GM21390 (cell line): ENCODE measurements around the gene AKAP8L.
"Not testable (repeated sequence)": the region's sequence is repeated elsewhere in the genome, so short reads cannot be mapped to it uniquely, and the experiment has no call there.

Experiments
- ATAC-seq: cut with Tn5 transposase; IDR thresholded peaks from one replicate; pipeline ENCODE4 v1.9.1; 2021; ENCODE audit not compliant: unreplicated experiment

The AKAP8L gene

GRCh38 chr19:15354566-15355296, 64.1 kb downstream of the AKAP8L start:
- no peak for ATAC-seq

GRCh38 chr19:15353908-15354307, 64.9 kb downstream of the AKAP8L start:
- ATAC-seq = no peak

GRCh38 chr19:15352535-15352934, 66.3 kb downstream of the AKAP8L start:
- not testable (repeated sequence) for ATAC-seq

- ATAC-seq = not testable (repeated sequence)
Measured at GRCh38 chr19:15341328-15341727, 77.5 kb downstream of the AKAP8L start.

GRCh38 chr19:15340086-15340485, 78.7 kb downstream of the AKAP8L start:
- ATAC-seq = no peak

GRCh38 chr19:15337202-15337601, 81.6 kb downstream of the AKAP8L start:
- ATAC-seq = no peak

GRCh38 chr19:15335992-15336391, 82.8 kb downstream of the AKAP8L start:
- not testable (repeated sequence) for ATAC-seq

GRCh38 chr19:15332311-15332996, 86.3 kb downstream of the AKAP8L start, which contains the start of gene BRD4:
Gene BRD4 (minus strand): TSS chr19:15332539. CDS start chr19:15273099, 59,440 bp downstream.
- no peak for ATAC-seq

- no peak for ATAC-seq
Measured at GRCh38 chr19:15331419-15332310, 87.1 kb downstream of the AKAP8L start.

GRCh38 chr19:15330801-15331418, 87.9 kb downstream of the AKAP8L start:
- no peak for ATAC-seq
